22Rv1 (cell line): ENCODE data around the gene ATP9A.

ENCODE experiments used
- H3K27ac ChIP-seq: fragments of 450-650 bp; 2 replicates; pipeline ENCODE4 v1.5.1; 2017
- CTCF ChIP-seq: fragments of 450-650 bp; IDR thresholded peaks from 2 replicates; pipeline ENCODE4 v1.5.1; 2017; ENCODE audit warnings: mild to moderate bottlenecking
- ZFX ChIP-seq: fragments of 450-650 bp; IDR thresholded peaks from 2 replicates; pipeline ENCODE4 v1.6.1; 2017; ENCODE audit warnings: antibody characterized with exemption, borderline replicate concordance

Gene ATP9A

GRCh38 chr20:51634877-51635276 is 133.3 kb downstream of the ATP9A start:
- TF ChIP-seq CTCF (no peak), ZFX (no peak)
- no peak overlapping the region for H3K27ac ChIP-seq

- no peak for TF ChIP-seq CTCF
- no peak for TF ChIP-seq ZFX
Measured at GRCh38 chr20:51634257-51634656, 133.9 kb downstream of the ATP9A start.

GRCh38 chr20:51633430-51633829 is 134.8 kb downstream of the ATP9A start:
- TF ChIP-seq ZFX = no peak
- no peak for TF ChIP-seq CTCF
- H3K27ac ChIP-seq = no peak overlapping the region

More at GRCh38 chr20:51634257-51634656, 133.9 kb downstream of the ATP9A start:
- no peak overlapping the region for H3K27ac ChIP-seq

- no peak for TF ChIP-seq ZFX
- TF ChIP-seq CTCF = no peak
- no peak overlapping the region for H3K27ac ChIP-seq
Measured at GRCh38 chr20:51631953-51632352, 136.2 kb downstream of the ATP9A start.

- no peak overlapping the region for H3K27ac ChIP-seq
- TF ChIP-seq CTCF (no peak), ZFX (no peak)
Measured at GRCh38 chr20:51631011-51631950, 136.9 kb downstream of the ATP9A start.

- TF ChIP-seq ZFX = no peak
- no peak for TF ChIP-seq CTCF
Measured at GRCh38 chr20:51629399-51630058, 138.7 kb downstream of the ATP9A start.

More at GRCh38 chr20:51629399-51630058, 138.7 kb downstream of the ATP9A start:
- H3K27ac ChIP-seq = no peak overlapping the region
